ENCODE measurements around the gene PPP1R9A. TPM values are rescaled to one million over a fixed set of nuclear protein-coding genes. Genes with fewer than 3 reads are reported as not detected.

PPP1R9A gene
- total and polyA plus RNA-seq, 12 donors = 1.4 to 41.9 (median 29.1) TPM

- no peaks in the 10 kb centered on the region for H3K9me3 ChIP-seq
- DNase-seq = no peak
- TF ChIP-seq, protein P1, sequence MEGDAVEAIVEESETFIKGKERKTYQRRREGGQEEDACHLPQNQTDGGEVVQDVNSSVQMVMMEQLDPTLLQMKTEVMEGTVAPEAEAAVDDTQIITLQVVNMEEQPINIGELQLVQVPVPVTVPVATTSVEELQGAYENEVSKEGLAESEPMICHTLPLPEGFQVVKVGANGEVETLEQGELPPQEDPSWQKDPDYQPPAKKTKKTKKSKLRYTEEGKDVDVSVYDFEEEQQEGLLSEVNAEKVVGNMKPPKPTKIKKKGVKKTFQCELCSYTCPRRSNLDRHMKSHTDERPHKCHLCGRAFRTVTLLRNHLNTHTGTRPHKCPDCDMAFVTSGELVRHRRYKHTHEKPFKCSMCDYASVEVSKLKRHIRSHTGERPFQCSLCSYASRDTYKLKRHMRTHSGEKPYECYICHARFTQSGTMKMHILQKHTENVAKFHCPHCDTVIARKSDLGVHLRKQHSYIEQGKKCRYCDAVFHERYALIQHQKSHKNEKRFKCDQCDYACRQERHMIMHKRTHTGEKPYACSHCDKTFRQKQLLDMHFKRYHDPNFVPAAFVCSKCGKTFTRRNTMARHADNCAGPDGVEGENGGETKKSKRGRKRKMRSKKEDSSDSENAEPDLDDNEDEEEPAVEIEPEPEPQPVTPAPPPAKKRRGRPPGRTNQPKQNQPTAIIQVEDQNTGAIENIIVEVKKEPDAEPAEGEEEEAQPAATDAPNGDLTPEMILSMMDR (IDR thresholded peaks at IDR 0.05) = no peak
- H3K27me3 ChIP-seq = no peaks in the 10 kb centered on the region
- no peaks in the 10 kb centered on the region for H3K4me1 ChIP-seq
- intact Hi-C loops (cut with DNase I) = no loop called here
- no peak overlapping the region for H3K27ac ChIP-seq
- 94 to 96% methylated on average over 2 of the region's 2 CpGs for WGBS, 2 donors
- no peak overlapping the region for H3K4me3 ChIP-seq
- H3K36me3 ChIP-seq = no peaks in the 10 kb centered on the region
- ATAC-seq = no peak
Observed at GRCh38 chr7:95311389-95311788, 404.0 kb downstream of the PPP1R9A start.

DNA sequence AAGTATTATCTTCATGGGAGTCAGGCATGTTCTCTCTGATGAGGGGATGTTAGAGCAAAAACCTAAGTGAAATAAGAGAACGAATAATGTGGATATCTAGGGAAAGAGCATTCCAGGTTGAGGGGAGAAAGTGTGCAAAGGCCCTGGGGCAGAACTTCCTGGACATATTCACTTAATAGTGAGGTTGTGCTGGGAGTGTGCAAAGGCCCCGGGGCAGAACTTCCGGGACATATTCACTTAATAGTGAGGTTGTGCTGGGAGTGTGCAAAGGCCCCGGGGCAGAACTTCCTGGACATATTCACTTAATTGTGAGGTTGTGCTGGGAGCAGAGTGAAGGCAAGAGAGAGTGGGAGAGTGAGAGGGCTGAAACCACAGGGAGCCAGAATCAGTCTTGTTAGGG lies 405.2 kb downstream of the PPP1R9A start:
- no peak for ATAC-seq
- 94 to 98% methylated on average over 4 of the region's 4 CpGs for WGBS, 2 donors

DNA sequence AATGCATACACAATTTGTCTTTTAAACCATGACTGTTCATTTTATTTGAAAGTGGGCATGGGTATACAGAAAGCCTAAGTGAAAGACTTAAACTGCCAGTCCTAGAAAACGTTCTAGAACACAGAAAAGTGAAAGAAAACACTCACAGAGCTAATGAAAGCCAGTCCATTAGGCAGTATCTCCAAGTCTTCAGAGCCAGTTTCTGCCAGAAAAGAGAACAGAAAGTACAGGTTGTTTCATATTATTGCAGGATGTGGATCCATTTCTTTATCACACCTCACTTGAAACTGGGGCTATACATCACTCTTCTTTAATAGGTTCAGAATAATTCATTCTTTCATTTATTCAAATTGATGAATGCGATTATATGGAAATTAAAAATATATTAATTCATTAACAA lies 409.2 kb downstream of the PPP1R9A start:
- DNase-seq (no peak), ATAC-seq (no peak)
- Histone ChIP-seq H3K9me3 (no peaks in the 10 kb centered on the region), H3K27ac (no peak overlapping the region), H3K4me3 (no peak overlapping the region), H3K36me3 (no peaks in the 10 kb centered on the region), H3K4me1 (no peaks in the 10 kb centered on the region), H3K27me3 (no peaks in the 10 kb centered on the region)
- 85 to 88% methylated on average over 2 of the region's 2 CpGs for WGBS, 2 donors
- intact Hi-C loops (cut with DNase I) = no loop called here
- TF ChIP-seq, protein P1 (IDR thresholded peaks at IDR 0.05) = no peak

More for the DNA sequence above, 405.2 kb downstream of the PPP1R9A start:
- DNase-seq = no peak
- Histone ChIP-seq H3K9me3 (no peaks in the 10 kb centered on the region), H3K27ac (no peak overlapping the region), H3K4me1 (no peaks in the 10 kb centered on the region), H3K27me3 (no peaks in the 10 kb centered on the region), H3K36me3 (no peaks in the 10 kb centered on the region), H3K4me3 (no peak overlapping the region)
- TF ChIP-seq, protein P1 (IDR thresholded peaks at IDR 0.05) = no peak
- intact Hi-C loops (cut with DNase I) = no loop called here

DNA sequence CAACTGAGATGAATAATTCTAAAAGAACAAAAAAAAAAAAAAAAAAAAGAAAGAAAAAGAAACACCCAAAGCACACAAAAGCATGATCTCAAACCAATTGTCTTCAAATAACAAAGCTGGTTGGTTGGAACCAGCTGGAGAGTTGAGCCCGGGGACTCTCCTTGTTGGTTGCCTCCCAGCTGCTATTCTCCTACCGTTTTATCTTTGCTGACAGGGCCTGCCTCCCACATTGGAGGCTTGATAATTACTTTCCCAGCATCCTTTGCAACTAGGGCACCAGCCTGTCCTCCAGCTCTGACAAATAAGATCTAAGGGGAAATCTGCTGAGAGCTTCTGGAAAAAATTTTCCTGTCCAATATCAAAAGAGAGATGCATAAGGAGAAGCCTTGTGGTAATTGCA lies 410.2 kb downstream of the PPP1R9A start:
- WGBS, 2 donors = 24 to 27% methylated on average over 2 of the region's 2 CpGs

More for the DNA sequence above, 410.2 kb downstream of the PPP1R9A start:
- ATAC-seq = no peak
- Histone ChIP-seq H3K9me3 (no peaks in the 10 kb centered on the region), H3K4me1 (no peaks in the 10 kb centered on the region), H3K36me3 (no peaks in the 10 kb centered on the region), H3K4me3 (no peak overlapping the region), H3K27me3 (peaks cover 0 to 2% (median 0%) of the 10 kb centered on the region in 7 donors), H3K27ac (no peak overlapping the region)
- TF ChIP-seq, protein P1 (IDR thresholded peaks at IDR 0.05) = no peak
- DNase-seq = no peak
- intact Hi-C loops (cut with DNase I) = no loop called here

Data from heart right ventricle (tissue), 16 donors.